Measurements from ENCODE around the gene SMIM33. TPM values are rescaled to one million over a fixed set of nuclear protein-coding genes. Genes with fewer than 3 reads are reported as not detected.

The SMIM33 gene
- total and polyA plus RNA-seq, 9 of the 15 experiments (the other 6 are each of a cell fraction or from before 2014, with no cell fraction given) = not detected

- 50% methylated on average over 7 of the region's 11 CpGs for WGBS (ENCODE audit: insufficient coverage, low coverage, missing lambda C conversion rate)
- no peak for DNase-seq (ENCODE audit: extremely low read depth in 1 of 4, low spot score in 3 of 4)
- no peak overlapping the region for H3K4me2 ChIP-seq (ENCODE audit: insufficient read depth, low read length)
- no peaks in the 10 kb centered on the region for H3K79me2 ChIP-seq (ENCODE audit: control insufficient read depth, insufficient read depth, low read length)
- H3K36me3 ChIP-seq (ENCODE audit: control insufficient read depth, insufficient read depth, low read length) = no peaks in the 10 kb centered on the region
- H3K9ac ChIP-seq (ENCODE audit: insufficient read depth in 1 of 2, low read depth in 2 of 2, low read length in 2 of 2) = peak overlapping the region in 1 of 2 experiments; percentile 49; a peak in 1 of 4 replicates
- ChIA-PET CTCF (ENCODE audit: low intra/inter-chr PET ratio) (no interaction called here), POLR2A (interaction anchor here (0.6 to 1.4 kb wide), 5 partner anchors 9 to 82 kb away, joined by 3 to 5 read pairs (median 3); no protein-coding TSS in a partner anchor)
- BruUV-seq (replicated peaks) = no TSS peak
- H3K9me1 ChIP-seq (ENCODE audit: control insufficient read depth, insufficient read depth, low read length) = peaks cover 4% of the 10 kb centered on the region
- FAIRE-seq = no peak
- no peaks in the 10 kb centered on the region for H4K20me1 ChIP-seq (replicated peaks; ENCODE audit: control insufficient read depth, insufficient read depth, low read length)
- no peaks in the 10 kb centered on the region for H3K9me3 ChIP-seq (replicated peaks; ENCODE audit: control insufficient read depth, insufficient read depth, low read depth, low read length)
- no peak overlapping the region for H3K27ac ChIP-seq (ENCODE audit: extremely low read depth, low read depth, low read length)
- intact Hi-C loops (cut with micrococcal nuclease) (no loop called here), in situ Hi-C loops (cut with MboI) (no loop called here)
- no peak for TF ChIP-seq HDAC8 (tag; IDR thresholded peaks at IDR 0.05)
- no peak for TF ChIP-seq NONO (IDR thresholded peaks at IDR 0.05; ENCODE audit: low read depth in 2 of 2, low read length in 1 of 2)
- TF ChIP-seq DMBX1 (CRISPR knock-in tag; IDR thresholded peaks at IDR 0.05; ENCODE audit: borderline replicate concordance) = no peak
- no peak for TF ChIP-seq MTF1 (CRISPR knock-in tag; IDR thresholded peaks at IDR 0.05; ENCODE audit: borderline replicate concordance)
- no peak for TF ChIP-seq TCF3 (CRISPR knock-in tag; IDR thresholded peaks at IDR 0.05)
- TF ChIP-seq STAT5B (CRISPR knock-in tag; IDR thresholded peaks at IDR 0.05) = no peak
- no peak for TF ChIP-seq SIRT6 (IDR thresholded peaks at IDR 0.05; ENCODE audit: low read depth, low read length)
- TF ChIP-seq YBX1 (IDR thresholded peaks at IDR 0.05) = no peak
- no peak for TF ChIP-seq PREB (CRISPR knock-in tag; IDR thresholded peaks at IDR 0.05)
- no peak for TF ChIP-seq HIVEP1 (CRISPR knock-in tag; IDR thresholded peaks at IDR 0.05)
- TF ChIP-seq U2AF2 (optimal IDR thresholded peaks at IDR 0.05; ENCODE audit: low read depth, low read length) = no peak
- TF ChIP-seq SP2 (IDR thresholded peaks at IDR 0.05; ENCODE audit: extremely low read depth, low read depth, low read length, poor library complexity, severe bottlenecking) = no peak
- TF ChIP-seq EHMT2 (IDR thresholded peaks at IDR 0.05) = no peak
- TF ChIP-seq JUNB (CRISPR knock-in tag; conservative IDR thresholded peaks at IDR 0.05) = no peak
- TF ChIP-seq MLX (CRISPR knock-in tag; conservative IDR thresholded peaks at IDR 0.05) = no peak
- H3K4me3 ChIP-seq = no peak overlapping the region
- ATAC-seq = 0 out of 3 replicates have a peak, but pooled peaks have one; percentile 7
- 0 out of 2 replicates have a peak overlapping the region, but pooled peaks have one; percentile 32 for H2AFZ ChIP-seq (ENCODE audit: low read depth, low read length)
- peaks cover 0 to 15% of the 10 kb centered on the region in 2 experiments; a peak in 2 of 5 replicates for H3K4me1 ChIP-seq (replicated peaks in 1 of 2; ENCODE audit: control insufficient read depth in 2 of 2, insufficient read depth in 2 of 2, low read length in 2 of 2)
- no peaks in the 10 kb centered on the region for H3K27me3 ChIP-seq (ENCODE audit: control insufficient read depth in 2 of 2, insufficient read depth in 2 of 2, low read length in 2 of 2)
Measured at GRCh38 chr5:139454568-139455290, 16.1 kb upstream of the SMIM33 start.

Measured in K562 (cell line).